HuH-7 (cell line): ENCODE measurements around the gene MRPL18.
"Not testable (repeated sequence)": the region's sequence is repeated elsewhere in the genome, so short reads cannot be mapped to it uniquely, and the experiment has no call there.

Experiments
- DNase-seq: peaks from one replicate; pipeline ENCODE4 v3.0.0; 2011; ENCODE audit warnings: low spot score

Gene MRPL18

DNA sequence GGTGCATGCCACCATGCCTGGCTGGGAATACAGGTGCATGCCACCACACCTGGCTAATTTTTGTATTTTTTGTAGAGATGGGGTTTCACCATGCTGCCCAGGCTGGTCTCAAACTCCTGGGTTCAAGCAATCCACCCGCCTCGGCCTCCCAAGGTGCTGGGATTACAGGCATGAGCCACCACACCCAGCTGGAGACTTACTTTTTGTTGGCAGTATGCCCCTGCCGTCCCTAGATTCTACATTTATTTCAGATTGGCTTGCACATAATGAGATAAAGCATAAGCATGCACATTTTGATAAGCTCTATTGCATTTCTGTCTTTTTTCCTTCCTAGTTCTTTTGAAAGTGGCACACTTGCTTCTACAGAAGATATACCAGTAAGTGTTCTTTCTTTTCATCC is 26.5 kb downstream of the MRPL18 start:
- not testable (repeated sequence) for DNase-seq

DNA sequence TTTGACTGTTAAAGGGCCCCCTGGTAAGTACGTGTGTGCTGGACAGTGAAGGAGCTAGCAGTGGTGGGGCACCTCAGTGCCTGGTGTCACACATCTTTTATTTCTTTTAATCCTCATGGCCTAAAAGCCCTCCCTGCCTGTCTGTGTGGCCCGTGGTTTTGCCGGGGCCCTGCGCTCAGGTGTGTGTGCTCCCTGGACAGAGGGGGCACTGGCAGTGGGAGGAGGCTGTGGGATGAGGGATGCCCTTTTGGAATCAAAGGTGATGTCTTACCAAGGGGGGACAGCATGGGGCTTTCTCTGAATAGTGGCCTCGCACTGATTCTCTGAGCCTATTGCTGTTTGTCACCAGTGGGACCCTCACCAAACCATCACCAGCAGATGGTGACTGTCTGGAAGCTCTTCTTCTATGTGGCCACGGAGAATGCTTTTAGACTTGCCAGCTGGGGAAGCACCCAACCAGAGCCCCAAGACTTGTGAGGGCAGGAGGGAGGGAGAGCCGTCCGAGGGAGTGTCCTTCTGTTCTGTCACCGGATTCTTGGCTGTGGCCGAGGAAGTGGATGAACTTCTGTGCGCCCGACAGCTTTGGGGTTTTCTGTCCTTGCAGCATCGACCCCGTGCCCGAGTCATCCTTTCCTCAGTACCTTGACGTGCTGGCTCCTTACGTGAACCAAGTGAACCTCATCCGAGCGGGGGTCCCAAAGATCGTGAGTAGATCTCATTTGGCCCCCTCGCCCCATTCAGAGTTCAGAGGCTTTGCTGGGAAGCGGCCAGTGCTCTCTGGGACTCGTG is 27.9 kb downstream of the MRPL18 start:
- no peak for DNase-seq

DNA sequence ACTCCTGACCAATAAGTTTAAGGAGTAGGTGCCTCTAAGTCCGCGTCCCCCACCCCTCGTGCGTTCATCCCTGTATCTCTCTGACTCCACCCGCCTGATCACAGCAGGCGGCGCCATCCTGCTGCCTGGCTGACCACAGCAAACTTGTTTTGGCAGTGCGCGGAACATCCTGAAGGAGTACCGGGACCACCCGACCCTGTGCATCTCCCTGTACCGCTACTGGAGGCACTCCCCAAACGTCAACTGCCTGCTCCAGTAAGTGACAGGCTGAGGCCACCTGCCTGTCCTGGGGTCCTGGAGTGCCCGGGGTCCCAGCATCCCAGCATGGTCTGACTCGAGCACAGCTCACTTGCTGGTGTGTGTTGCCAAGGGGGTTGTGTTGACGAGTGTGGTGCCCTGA is 28.8 kb downstream of the MRPL18 start:
- DNase-seq, result no peak

DNA sequence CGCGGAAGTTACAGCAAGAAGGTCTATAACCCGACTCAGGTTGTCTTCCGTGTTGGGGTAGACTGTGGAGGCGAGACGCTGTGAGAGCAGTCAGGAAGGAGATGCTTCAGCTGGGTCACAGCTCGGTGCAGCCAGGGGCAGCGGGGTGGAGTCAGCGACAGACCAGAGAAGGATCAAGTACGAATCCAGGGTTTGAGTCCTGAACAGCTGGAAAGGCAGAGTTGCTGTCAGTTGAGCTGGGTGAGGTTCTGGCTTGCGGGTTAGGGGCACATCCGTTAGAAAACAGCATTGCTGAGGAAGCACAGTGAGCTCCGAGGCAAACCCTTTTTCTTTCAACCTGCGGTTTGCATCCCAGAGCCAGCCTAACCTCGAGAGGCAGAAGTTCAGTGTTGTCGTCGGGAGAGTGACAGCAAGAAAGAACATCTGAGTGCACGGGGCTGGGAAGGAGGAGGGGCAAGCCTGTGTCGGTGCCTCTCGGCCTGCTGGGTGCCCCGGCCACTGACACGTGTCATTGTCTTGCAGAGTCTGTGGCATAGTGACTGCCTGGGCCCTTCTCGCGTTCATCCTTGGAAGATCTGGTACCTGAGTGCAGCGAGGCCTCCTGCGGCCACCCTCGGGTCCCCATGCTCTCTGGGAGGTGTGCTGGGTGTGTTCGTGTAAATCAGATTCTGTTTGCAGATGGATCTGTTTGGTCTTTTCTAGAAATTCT is 29.8 kb downstream of the MRPL18 start:
- no peak for DNase-seq

DNA sequence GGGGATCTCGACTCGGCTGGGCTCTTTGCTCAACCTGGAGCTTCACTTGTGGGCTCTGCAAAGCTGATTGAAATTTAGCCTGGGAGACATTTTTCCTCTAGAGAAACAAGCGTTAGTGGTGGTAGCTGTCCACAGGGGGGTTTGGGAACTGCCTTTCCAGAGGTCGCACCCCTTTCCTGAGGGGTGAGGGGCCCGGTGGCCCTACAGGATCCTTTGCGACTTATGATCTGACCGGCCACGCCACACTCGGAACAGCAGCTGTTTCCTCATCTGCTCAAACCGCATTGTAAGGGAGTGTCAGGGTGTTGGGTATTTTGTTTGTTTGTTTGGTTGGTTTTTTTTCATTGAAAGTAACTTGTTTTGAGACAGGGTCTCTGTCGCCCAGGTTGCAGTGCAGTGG is 30.9 kb downstream of the MRPL18 start:
- no peak for DNase-seq

DNA sequence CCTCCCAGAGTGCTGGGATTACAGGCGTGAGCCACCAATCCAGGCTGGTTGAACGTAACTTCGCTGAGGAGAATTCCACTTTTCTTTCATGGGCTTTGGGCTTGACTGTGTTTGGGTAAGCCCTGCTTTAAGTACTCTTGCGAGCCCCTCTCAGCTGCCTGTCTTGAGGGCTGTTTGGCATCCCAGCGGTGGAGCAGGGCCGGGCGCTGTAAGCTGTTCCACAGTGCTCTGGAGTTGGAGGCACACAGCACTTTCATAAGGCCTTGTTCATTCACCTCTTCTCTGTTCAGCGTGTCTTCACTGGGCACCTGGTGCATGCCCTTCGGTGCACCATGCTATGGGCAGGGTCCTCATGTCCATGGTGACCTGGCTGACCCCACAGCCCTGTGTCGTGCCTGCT is 31.5 kb downstream of the MRPL18 start:
- no peak for DNase-seq

DNA sequence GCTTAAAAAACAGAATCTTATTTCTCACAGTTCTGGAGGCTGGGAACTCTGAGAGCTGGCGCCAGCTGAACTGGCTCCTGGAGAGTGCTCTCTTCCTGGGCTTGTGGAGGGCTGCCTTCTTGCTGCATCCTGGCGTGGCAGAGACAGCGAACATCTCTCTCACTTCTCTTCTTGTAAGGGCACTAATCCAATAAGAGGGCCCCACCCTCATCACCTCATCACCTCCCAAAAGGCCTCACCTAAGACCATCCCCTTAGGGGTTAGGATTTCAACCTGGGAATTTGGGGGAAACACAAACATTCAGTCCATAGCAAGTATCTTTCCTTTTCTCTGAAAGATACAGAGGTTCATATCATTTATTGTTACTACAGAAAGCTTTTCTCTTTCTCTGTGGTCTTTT is 33.7 kb downstream of the MRPL18 start:
- no peak for DNase-seq

DNA sequence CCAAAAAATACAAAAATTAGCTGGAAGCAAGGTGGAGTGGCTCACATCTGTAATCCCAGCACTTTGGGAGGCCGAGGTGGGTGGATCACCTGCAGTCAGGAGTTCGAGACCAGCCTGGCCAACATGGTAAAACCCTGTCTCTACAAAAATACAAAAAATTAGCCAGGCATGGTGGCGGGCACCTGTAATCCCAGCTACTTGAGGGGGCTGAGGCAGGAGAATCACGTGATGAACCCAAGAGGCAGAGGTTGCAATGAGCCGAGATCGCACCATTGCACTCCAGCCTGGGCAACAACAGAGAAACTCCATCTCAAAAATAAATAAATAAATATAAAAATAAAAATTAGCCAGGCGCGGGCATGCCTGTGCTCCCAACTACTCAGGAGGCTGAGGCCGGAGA is 34.4 kb downstream of the MRPL18 start:
- DNase-seq, result not testable (repeated sequence)

DNA sequence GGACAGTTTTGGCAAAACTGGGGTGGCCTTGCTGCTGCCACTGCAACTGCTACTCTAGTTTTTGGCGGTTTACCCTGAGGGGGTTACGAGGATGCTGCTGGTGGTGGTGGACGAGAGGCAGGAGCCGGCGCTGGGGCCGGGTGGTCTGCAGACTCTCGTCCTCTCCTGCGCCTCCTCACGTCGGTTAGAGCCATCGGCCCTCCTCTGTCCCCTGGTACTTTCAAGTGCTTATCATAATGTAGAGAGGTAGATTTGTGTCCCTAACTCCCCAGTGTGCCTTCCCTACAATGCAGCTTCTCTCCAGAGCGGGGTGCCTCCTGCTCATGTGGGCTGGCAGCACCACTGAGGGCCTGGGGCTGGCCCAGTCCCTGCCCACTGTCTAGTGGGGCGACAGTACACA is 35.7 kb downstream of the MRPL18 start:
- no peak for DNase-seq

DNA sequence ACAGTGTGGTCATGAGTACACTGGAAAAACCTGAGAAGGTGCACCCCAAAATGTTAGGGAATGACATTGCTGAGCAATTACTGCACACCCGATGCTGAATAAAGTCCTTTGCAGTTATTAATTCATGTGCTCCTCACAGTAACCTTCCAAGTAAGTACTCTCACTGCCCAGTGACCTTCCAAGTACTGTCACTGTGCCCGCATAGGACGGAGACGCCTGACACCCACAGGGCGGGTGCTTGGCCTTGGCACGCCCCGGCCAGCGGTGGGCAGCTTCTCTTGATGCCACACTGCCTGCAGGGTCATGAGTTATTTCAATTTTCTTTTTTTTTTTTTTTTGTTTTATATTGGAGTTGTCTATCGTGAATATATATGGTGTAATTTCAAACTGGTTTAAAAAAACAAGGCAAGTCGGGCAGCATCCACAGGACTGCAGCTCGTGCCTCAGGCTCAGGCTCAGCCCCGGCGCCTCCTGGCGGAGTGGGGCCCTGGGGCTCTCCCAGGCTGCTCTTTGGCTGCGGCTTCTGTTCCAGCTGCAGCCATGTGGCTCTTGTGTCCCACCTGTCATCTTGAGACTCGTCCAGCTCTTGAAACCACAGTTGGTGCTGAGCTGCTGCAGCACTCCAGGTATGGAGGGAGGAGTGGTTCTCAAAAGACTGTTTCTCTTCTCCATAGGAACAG is 36.8 kb downstream of the MRPL18 start:
- DNase-seq, result no peak

DNA sequence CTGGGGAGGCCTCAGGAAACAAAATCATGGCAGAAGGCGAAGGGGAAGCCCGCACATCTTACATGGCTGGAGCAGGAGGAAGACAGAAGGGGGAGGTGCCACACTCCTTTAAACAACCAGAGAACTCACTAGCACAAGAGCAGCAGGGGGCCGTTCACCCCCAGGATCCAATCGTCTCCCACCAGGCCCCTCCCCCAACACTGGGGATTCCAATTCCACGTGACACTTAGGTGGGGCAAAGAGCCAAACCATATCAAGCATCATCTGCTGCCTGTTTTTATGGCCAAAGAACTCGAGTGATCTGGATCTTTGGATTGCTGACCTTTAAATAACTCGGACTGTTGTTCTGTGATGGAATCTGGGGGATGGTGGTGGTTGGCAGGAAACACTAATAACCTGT is 37.8 kb downstream of the MRPL18 start:
- no peak for DNase-seq

DNA sequence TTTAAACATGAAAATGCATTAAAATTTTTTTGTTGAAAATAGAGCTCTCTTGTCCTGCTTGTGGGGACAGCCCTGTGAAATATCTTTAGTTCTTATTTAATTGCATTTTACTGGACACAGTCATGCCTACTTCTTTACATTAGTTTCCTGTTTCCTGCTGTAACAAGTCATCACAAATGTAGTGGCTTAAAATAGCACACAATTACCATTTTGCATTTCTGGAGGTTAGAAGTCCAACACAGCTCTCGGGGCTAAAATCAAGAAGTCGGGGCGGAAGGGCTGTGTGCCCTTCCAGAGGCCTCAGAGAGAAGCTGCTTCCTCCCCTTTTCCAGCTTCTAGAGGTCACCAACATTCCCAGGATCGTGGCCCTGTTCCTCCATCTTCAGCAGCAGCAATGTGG is 39.3 kb downstream of the MRPL18 start:
- no peak for DNase-seq

DNA sequence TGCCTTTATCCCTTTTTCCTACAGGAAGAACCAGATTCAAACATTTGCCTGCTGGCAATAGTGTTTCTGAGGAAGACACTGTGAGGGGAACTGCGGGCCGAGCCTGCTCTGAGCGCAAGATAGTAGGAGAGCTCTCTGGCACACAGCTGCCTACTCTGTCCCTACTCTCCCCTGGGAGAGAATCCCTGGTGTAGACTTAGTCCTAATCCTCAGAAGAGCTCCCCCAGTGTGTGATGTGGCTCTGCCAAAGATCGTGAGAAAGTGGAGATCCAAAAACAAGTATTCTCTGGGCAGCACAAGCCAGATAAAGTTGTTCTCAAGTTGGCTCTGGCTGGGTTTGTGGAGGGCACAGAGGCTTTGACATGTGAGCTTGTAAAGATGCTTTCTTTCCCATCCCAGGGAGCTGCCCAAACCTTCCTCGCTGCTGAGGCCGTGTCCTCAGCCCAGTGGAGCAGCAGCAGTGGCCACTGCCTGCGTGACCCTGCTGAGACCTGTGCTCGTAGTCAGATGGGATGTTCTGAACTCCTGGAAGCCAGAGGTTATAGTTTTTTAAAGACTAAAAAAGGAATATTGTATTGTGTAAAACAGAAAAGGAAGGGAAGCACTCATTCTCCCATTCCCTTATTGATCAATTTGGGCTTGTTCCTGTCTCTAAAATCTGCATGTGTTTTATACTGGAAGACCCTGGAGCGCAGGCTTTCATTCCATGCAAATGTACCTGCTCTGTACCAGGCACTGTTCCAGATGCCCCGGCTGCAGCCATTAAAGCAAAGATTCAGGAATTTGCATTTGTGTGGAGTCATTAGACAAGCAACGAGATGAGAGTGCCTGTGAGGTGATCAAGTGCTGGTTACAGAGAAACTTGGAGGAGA is 40.5 kb downstream of the MRPL18 start:
- no peak for DNase-seq

DNA sequence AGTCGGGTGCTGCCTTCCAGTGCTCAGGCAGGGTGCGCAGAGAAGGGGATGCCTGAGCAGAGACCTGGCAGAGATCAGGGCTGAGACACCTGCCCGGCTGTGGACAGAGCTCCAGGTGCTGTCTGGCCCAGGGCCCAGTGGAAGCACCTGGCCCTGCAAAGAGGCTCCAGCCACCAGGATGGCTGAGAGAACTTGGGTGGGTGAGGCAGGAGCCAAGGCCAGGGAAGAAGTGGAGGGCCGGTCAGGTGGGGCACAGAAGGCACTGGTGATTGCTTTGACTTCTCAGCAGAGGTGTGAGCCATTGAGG is 41.1 kb downstream of the MRPL18 start:
- DNase-seq, result no peak

DNA sequence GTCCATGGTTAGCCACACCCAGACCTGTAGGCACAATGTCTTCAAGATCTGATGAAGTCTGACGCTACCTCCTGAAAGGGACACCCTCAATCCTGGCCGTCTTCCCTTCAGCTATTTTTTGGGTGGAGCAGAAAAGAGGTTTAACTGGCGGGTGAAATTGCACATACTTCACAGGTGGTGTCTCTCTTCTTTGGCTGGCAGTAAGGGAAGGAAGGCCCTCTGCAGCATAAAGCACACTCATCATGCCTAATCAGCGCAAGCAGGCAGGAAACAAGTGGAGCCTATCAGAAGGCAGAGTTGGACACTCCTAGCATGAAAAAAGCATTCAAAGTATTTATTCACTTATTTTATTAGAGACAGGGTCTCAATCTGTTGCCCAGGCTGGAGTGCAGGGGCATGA is 42.7 kb downstream of the MRPL18 start:
- DNase-seq, result no peak

DNA sequence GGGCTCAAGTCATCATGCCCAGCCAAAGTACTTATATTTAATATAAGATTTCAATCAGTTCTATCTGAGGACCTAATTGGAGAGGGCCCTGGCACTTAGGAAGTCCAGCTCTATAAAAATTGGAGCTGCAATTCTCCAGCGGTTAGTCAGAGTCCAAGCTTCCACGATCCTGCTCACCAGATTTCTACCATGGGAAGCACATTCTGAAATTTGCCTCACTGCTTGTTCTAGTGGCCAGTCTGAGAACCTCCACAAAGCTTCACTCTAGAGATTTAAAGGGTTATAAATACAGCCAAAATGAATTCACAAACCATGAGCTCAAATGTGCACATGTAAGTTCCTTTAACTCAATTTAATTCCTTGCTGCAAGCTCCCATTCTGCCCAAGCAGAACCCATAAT is 43.3 kb downstream of the MRPL18 start:
- DNase-seq, result no peak

DNA sequence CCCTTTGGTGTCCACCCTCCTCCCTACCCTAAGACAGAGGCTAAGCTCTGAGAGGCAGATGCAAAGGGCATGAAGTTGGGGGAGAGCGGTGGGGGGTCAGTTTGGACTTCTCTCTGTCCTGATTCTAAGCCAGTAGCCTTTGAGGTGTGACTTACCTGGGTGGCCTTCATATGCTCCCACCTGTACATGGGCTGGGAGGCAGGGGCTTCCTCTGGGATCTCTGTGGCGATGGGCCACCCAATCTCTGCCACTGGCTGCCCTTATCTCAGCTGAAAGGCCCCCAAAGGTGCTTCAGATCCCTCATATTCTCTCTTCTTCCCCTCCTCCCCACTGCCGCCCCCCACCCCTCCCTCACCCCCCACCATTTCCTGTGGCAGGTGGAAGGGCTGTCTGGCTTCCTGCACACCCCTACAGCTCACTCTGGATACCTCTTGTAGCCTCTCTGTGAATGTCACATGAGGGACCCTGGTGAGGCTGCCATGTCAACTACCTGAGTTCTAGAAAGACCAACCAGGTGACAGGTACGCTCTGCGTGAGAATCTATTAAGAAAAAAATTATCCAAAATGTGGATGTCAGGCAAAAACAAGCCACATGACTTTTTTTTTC is 43.8 kb downstream of the MRPL18 start:
- no peak for DNase-seq

DNA sequence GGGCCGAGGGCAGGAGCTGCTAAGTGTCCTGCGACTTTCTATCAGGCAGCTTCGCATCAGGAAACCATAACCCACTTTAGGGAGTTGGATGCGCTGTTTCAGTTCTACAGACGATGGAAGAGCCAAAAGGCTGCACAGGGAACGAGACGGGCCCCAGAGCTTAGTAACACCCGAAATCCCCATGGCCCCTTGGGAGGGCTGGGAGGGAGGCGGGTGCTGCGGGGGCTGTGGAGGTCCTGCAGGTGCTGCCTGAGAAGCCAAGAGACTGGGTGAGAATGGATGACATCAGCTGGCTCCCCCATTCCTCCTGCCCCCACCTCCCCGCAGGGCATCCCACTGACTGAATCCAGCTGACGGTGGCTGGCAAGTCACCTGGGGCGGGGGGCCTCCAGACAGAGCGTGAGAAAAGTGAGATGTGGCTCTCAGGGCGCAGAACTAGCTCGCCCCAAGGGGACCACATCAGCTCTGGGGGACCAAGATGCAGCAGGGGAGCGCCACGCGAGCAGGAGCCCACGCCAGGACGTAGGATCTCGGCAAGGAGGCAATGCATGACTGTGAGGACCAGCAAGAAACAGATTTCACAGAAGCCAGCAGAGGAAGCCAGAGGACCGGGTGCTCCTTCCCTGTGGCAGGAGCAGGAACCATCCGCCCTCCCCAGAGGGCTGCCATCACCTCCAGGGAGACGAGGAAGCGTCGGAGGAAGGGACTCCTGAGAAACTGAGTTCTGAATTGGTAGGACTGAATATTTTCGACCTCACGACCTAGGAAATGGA is 46.6 kb downstream of the MRPL18 start:
- no peak for DNase-seq

DNA sequence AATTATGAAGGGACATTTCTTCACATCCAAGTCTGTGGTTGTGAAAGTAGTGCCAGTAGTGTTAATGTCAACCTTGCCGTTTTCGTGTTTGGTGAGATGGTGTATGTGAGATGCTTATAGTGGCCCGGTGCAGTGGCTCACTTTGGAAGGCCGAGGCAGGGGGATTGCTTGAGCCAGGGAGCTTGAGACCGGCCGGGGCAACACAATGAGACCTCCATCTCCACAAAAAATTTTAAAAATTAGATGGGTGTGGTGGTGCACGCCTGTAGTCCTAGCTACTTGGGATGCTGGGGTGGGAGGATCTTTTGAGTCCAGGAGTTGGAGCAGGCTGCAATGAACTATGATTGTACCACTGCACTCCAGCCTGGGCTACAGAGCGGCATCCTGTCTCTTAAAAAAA is 47.2 kb downstream of the MRPL18 start:
- DNase-seq, result no peak

DNA sequence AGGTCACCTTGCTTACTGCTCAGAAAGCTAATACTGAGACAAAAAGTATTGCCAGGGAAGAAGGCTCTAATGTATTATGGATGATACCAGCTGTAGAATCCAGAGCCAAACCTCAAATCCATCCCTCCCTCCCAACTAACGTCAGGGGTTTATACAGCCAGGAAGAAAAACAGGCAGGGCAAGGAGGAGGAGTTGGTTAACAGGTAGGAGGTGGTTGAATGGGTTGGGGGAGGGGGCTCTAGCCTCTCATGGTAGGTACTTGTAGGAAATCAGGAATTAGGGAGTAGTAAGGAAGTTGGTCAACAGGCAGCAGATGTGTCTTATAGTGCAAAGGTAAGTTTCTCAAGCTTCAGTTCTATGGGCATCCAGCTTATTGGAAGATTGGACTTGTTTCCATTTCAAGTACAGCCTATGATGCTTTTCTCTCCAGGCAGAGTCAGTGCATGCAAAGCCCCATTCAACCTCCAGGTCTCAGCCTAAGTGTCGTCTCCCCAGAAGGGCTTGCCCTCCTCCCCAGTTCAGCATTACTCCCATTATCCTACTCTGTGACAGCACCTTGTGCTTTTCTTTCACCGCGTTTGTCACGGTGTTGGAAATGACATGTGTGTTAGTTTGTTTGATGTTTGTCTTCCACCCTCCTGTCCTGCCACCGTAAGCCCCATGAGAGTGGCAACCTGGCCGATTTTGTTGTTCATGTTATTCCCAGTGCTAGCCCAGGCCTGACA is 47.9 kb downstream of the MRPL18 start:
- no peak for DNase-seq

DNA sequence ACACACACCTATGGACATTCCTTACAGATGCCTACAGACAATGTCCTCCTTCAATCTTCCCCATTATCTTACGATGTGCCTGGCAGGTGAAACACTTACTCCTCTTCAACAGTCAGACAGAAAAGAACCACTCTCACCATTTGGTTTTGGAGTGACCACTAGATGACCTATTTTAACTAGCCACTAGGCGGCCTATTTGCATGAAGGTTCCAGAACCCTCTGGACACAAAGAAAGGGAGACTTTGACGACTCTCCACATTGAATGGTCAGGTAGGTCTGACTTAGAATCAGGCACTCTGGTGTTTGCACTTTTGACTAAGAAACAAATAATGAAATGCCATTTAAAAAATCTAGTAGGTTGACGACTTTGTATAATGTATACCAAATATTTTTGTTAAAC is 51.8 kb downstream of the MRPL18 start:
- DNase-seq, result peak; percentile 66
